ENCODE measurements around the gene FAM219B. TPM values are rescaled to one million over a fixed set of nuclear protein-coding genes. Genes with fewer than 3 reads are reported as not detected.

FAM219B gene
- total and polyA plus RNA-seq, 10 of the 15 experiments (the other 5 are each of a cell fraction or from before 2014, with no cell fraction given), result 7.6 to 53.2 (median 29.4) TPM

GRCh38 chr15:74954515-74954914 is 47.9 kb upstream of the FAM219B start (continued):
- no peak for TF ChIP-seq ZNF687 (IDR thresholded peaks at IDR 0.05)

GRCh38 chr15:74951006-74951405 is 44.4 kb upstream of the FAM219B start:
- Histone ChIP-seq H3K9ac (ENCODE audit: control insufficient read depth, insufficient read depth, low read length) (no peak overlapping the region), H4K20me1 (ENCODE audit: control insufficient read depth, insufficient read depth) (no peaks in the 10 kb centered on the region), H3K27ac (ENCODE audit: control insufficient read depth, insufficient read depth) (no peak overlapping the region), H3K9me3 (replicated peaks; ENCODE audit: control insufficient read depth, insufficient read depth, low read length) (no peaks in the 10 kb centered on the region), H3K27me3 (replicated peaks in 1 of 2; ENCODE audit: control insufficient read depth in 2 of 2, insufficient read depth in 2 of 2, low read length in 1 of 2) (no peaks in the 10 kb centered on the region), H3K36me3 (ENCODE audit: control insufficient read depth in 2 of 2, insufficient read depth in 2 of 2, low read length in 1 of 2) (no peaks in the 10 kb centered on the region), H3K79me2 (ENCODE audit: control insufficient read depth, insufficient read depth, low read length) (no peaks in the 10 kb centered on the region; the same call in 1 of the 2 replicates), H3K4me2 (ENCODE audit: control insufficient read depth, insufficient read depth) (no peak overlapping the region), H3K4me1 (ENCODE audit: control insufficient read depth, insufficient read depth, low read length) (peaks cover 6% of the 10 kb centered on the region), H3K4me3 (no peak overlapping the region), H2AFZ (ENCODE audit: control insufficient read depth, low read depth, low read length) (no peak overlapping the region)
- no peak for ATAC-seq
- BruUV-seq (replicated peaks), result no TSS peak
- WGBS (ENCODE audit: insufficient coverage, insufficient replicate concordance, low lambda C conversion rate, missing lambda C conversion rate), result 72% methylated on average over 2 of the region's 3 CpGs
- FAIRE-seq, result no peak
- ChIA-PET CTCF (interaction anchor here (0.6 to 6.4 kb wide), 35 partner anchors 9 to 501 kb away, joined by 3 to 117 read pairs (median 5); partner anchors contain the start of genes FAM219B, SCAMP5 and SIN3A), POLR2A (interaction anchor here (0.8 to 1.7 kb wide), 5 partner anchors 9 to 182 kb away, joined by 3 to 4 read pairs (median 4); no protein-coding TSS in a partner anchor), SMC1A (ENCODE audit: uncharacterized antibody, unreplicated experiment) (interaction anchor here (0.6 to 8.1 kb wide), 16 partner anchors 9 to 317 kb away, joined by 3 to 82 read pairs (median 4); partner anchors contain the start of gene FAM219B), RAD21 (ENCODE audit: unreplicated experiment) (interaction anchor here (0.6 to 7.2 kb wide), 15 partner anchors 9 to 566 kb away, joined by 3 to 50 read pairs (median 3); partner anchors contain the start of genes FAM219B and ULK3)
- intact Hi-C loops (cut with micrococcal nuclease; ENCODE audit: unreplicated experiment), result loop anchor here (2.0 kb wide), 2 partner anchors 38 to 316 kb away; no protein-coding TSS in a partner anchor
- no peak for DNase-seq (ENCODE audit: low read depth, low spot score)
- in situ Hi-C loops (cut with MboI), result no loop called here
- TF ChIP-seq EZH2 (IDR thresholded peaks at IDR 0.05; ENCODE audit: borderline replicate concordance, control insufficient read depth, low read depth, low read length), result no peak
- TF ChIP-seq MYB (IDR thresholded peaks at IDR 0.05; ENCODE audit: borderline replicate concordance, low read depth, low read length), result no peak
- TF ChIP-seq POU2F2 (IDR thresholded peaks at IDR 0.05; ENCODE audit: borderline replicate concordance, low read depth, low read length), result no peak
- TF ChIP-seq SREBF1 (IDR thresholded peaks at IDR 0.05; ENCODE audit: low read length), result no peak
- TF ChIP-seq NFXL1 (IDR thresholded peaks at IDR 0.05; ENCODE audit: borderline replicate concordance), result no peak
- TF ChIP-seq IRF5 (IDR thresholded peaks at IDR 0.05; ENCODE audit: borderline replicate concordance), result no peak
- TF ChIP-seq ZNF274 (IDR thresholded peaks at IDR 0.05; ENCODE audit: insufficient read depth, insufficient read length), result no peak
- TF ChIP-seq TCF3 (IDR thresholded peaks at IDR 0.05; ENCODE audit: borderline replicate concordance, insufficient read depth, low read depth, low read length), result no peak
- TF ChIP-seq ELK1 (IDR thresholded peaks at IDR 0.05; ENCODE audit: low read depth, low read length), result no peak
- TF ChIP-seq LARP7 (IDR thresholded peaks at IDR 0.05), result no peak
- no peak for TF ChIP-seq EED (IDR thresholded peaks at IDR 0.05; ENCODE audit: low read depth)
- no peak for TF ChIP-seq BCL3 (IDR thresholded peaks at IDR 0.05; ENCODE audit: borderline replicate concordance, insufficient read depth, low read depth, low read length, poor library complexity, severe bottlenecking)
- no peak for TF ChIP-seq POLR2AphosphoS2 (IDR thresholded peaks at IDR 0.05; ENCODE audit: low read depth, low read length)
- no peak for TF ChIP-seq HDAC2 (IDR thresholded peaks at IDR 0.05)

All from GM12878 (cell line).